ENCODE data around the gene TAGLN2.

TAGLN2 gene

GRCh38 chr1:159957824-159958268 is 32.5 kb upstream of the TAGLN2 start:
- no peak for TF ChIP-seq CTCF (IDR thresholded peaks at IDR 0.05; ENCODE audit: low read depth, low read length)
- H3K4me3 ChIP-seq (ENCODE audit: low read depth, low read length) = no peak overlapping the region

- TF ChIP-seq CTCF (IDR thresholded peaks at IDR 0.05; ENCODE audit: low read depth, low read length) = no peak
- no peak overlapping the region for H3K4me3 ChIP-seq (ENCODE audit: low read depth, low read length)
Measured at GRCh38 chr1:159955456-159955855, 30.1 kb upstream of the TAGLN2 start.

GRCh38 chr1:159953536-159954515 is 28.5 kb upstream of the TAGLN2 start, which contains the start of gene SLAMF9:
Gene SLAMF9, minus strand, starts transcription at chr1:159954237. Its CDS starts 100 bp downstream, at chr1:159954137.
- TF ChIP-seq CTCF (IDR thresholded peaks at IDR 0.05; ENCODE audit: low read depth, low read length) = no peak
- H3K4me3 ChIP-seq (ENCODE audit: low read depth, low read length) = no peak within 1 kb of the TSS

GRCh38 chr1:159952932-159953331 is 27.6 kb upstream of the TAGLN2 start:
- no peak for TF ChIP-seq CTCF (IDR thresholded peaks at IDR 0.05; ENCODE audit: low read depth, low read length)
- no peak overlapping the region for H3K4me3 ChIP-seq (ENCODE audit: low read depth, low read length)

GRCh38 chr1:159951551-159951950 is 26.2 kb upstream of the TAGLN2 start:
- no peak for TF ChIP-seq CTCF (IDR thresholded peaks at IDR 0.05; ENCODE audit: low read depth, low read length)
- H3K4me3 ChIP-seq (ENCODE audit: low read depth, low read length) = no peak overlapping the region

GRCh38 chr1:159951016-159951415 is 25.7 kb upstream of the TAGLN2 start:
- no peak for TF ChIP-seq CTCF (IDR thresholded peaks at IDR 0.05; ENCODE audit: low read depth, low read length)
- H3K4me3 ChIP-seq (ENCODE audit: low read depth, low read length) = no peak overlapping the region

GRCh38 chr1:159949981-159950381 is 24.7 kb upstream of the TAGLN2 start:
- H3K4me3 ChIP-seq (ENCODE audit: low read depth, low read length) = no peak overlapping the region
- no peak for TF ChIP-seq CTCF (IDR thresholded peaks at IDR 0.05; ENCODE audit: low read depth, low read length)

Measured in WI38 (cell line).